Endothelial cell of umbilical vein (primary cell): Measurements from ENCODE around the gene MRPL54. TPM values are rescaled to one million over a fixed set of nuclear protein-coding genes. Genes with fewer than 3 reads are reported as not detected.

Experiments used
- BruUV-seq: library from RNA; stranded (reverse); fragments of 400-500 nt; replicated peaks from 2 replicates; lab custom pipeline; 2021; lab: Mats Ljungman, UMichigan
- CTCF ChIA-PET: fragments of 300-600, 350-600 bp; sonication (Branson Sonifier 250); formaldehyde crosslinking; loops from one replicate; lab custom pipeline; 2021; ENCODE audit warnings: antibody characterized with exemption, inconsistent platforms; lab: Charles Lee
- POLR2A ChIA-PET: fragments of 300-600, 350-600 bp; sonication (Branson Sonifier 250); formaldehyde crosslinking; loops from one replicate; lab custom pipeline; 2021; ENCODE audit warnings: antibody characterized with exemption, inconsistent platforms; lab: Charles Lee
- DNase-seq: peaks from one replicate; pipeline ENCODE4 v3.0.0-alpha.2; 2011; ENCODE audit warnings: low read depth, low spot score
- FAIRE-seq: peaks from 2 replicates; lab custom pipeline; 2011; peaks lifted over from hg19 to GRCh38; lab: Jason Lieb, UNC
- H2AFZ ChIP-seq: 2 replicates; pipeline ENCODE4 v1.6.0; 2012; ENCODE audit warnings: low read depth, low read length, control low read depth, inconsistent platforms
- H3K27ac ChIP-seq: 2 replicates; pipeline ENCODE4 v1.5.1; 2011; ENCODE audit warnings: low read depth, mild to moderate bottlenecking, control low read depth, low read length, moderate library complexity; ENCODE audit not compliant: insufficient read depth
- H3K27me3 ChIP-seq, 2 experiments: 2 replicates each; pipeline versions ENCODE4 v1.6.0 to v1.6.1; 2011; ENCODE audit warnings: low read length in 2 of 2, mixed read lengths in 1 of 2; ENCODE audit not compliant: control insufficient read depth in 2 of 2, insufficient read depth in 2 of 2
- H3K36me3 ChIP-seq, 2 experiments: 2 replicates in 1 of 2; 3 replicates in 1 of 2; pipeline ENCODE4 v1.5.1; 2011; ENCODE audit warnings: low read length in 2 of 2, mild to moderate bottlenecking in 1 of 2, moderate library complexity in 1 of 2; ENCODE audit not compliant: control insufficient read depth in 2 of 2, insufficient read depth in 2 of 2; ENCODE audit errors: extremely low read depth in 1 of 2
- H3K4me1 ChIP-seq: 3 replicates; pipeline ENCODE4 v1.5.1; 2011; ENCODE audit warnings: mild to moderate bottlenecking, low read length; ENCODE audit not compliant: control insufficient read depth, insufficient read depth; ENCODE audit errors: extremely low read depth
- H3K4me2 ChIP-seq: 2 replicates; pipeline ENCODE4 v1.6.1; 2011; ENCODE audit warnings: low read length, control low read depth, mixed read lengths; ENCODE audit not compliant: insufficient read depth
- H3K4me3 ChIP-seq, 3 experiments: fragments of 200-600 bp in 1 of 3; sonication (generic), shearing (Covaris generic) in 1 of 3; replicated peaks in 1 of 3; 2 replicates each; pipeline ENCODE4 v1.5.1; 2011 to 2016; ENCODE audit warnings: control low read depth in 3 of 3, low read length in 3 of 3, mild to moderate bottlenecking in 2 of 3, inconsistent platforms in 1 of 3, low read depth in 1 of 3, moderate library complexity in 1 of 3; ENCODE audit not compliant: insufficient read depth in 1 of 3
- H3K79me2 ChIP-seq: 2 replicates; pipeline ENCODE4 v1.6.0; 2012; ENCODE audit warnings: low read length, inconsistent platforms; ENCODE audit not compliant: control insufficient read depth, insufficient read depth
- H3K9ac ChIP-seq: replicated peaks from 2 replicates; pipeline ENCODE3; 2011; ENCODE audit warnings: low read length, control low read depth; ENCODE audit not compliant: insufficient read depth; ENCODE audit errors: extremely low read depth
- H3K9me1 ChIP-seq: replicated peaks from 3 replicates; pipeline ENCODE4 v1.6.0; 2011; ENCODE audit warnings: mild to moderate bottlenecking, low read length; ENCODE audit not compliant: control insufficient read depth, insufficient read depth; ENCODE audit errors: extremely low read depth
- H3K9me3 ChIP-seq: replicated peaks from 2 replicates; pipeline ENCODE4 v1.5.1; 2012; ENCODE audit warnings: low read length, inconsistent platforms; ENCODE audit not compliant: control insufficient read depth, insufficient read depth
- H4K20me1 ChIP-seq: replicated peaks from 2 replicates; pipeline ENCODE3; 2011; ENCODE audit warnings: mild to moderate bottlenecking, low read length; ENCODE audit not compliant: control insufficient read depth, insufficient read depth; ENCODE audit errors: extremely low read depth
- EZH2 ChIP-seq: IDR thresholded peaks from 2 replicates; pipeline ENCODE4 v1.6.1; 2012; ENCODE audit warnings: borderline replicate concordance, low read depth, mild to moderate bottlenecking, moderate library complexity, low read length, inconsistent platforms; ENCODE audit not compliant: severe bottlenecking
- FOS ChIP-seq: IDR thresholded peaks from 2 replicates; pipeline ENCODE4 v1.6.1; 2011; ENCODE audit warnings: mild to moderate bottlenecking, low read length, moderate library complexity, borderline replicate concordance; ENCODE audit not compliant: insufficient read depth
- GATA2 ChIP-seq: IDR thresholded peaks from 2 replicates; pipeline ENCODE4 v1.7.0; 2011; ENCODE audit warnings: low read depth, mild to moderate bottlenecking, moderate library complexity, mixed read lengths, low read length; ENCODE audit not compliant: insufficient read length, insufficient read depth
- JUN ChIP-seq: IDR thresholded peaks from 2 replicates; pipeline ENCODE4 v1.6.1; 2011; ENCODE audit warnings: borderline replicate concordance, low read depth; ENCODE audit not compliant: insufficient read length, insufficient read depth
- MYC ChIP-seq: IDR thresholded peaks from one replicate; pipeline ENCODE4 v1.6.1; 2011; ENCODE audit warnings: mild to moderate bottlenecking, low read depth, low read length
- POLR2A ChIP-seq: IDR thresholded peaks from 2 replicates; pipeline ENCODE4 v1.6.1; 2012; ENCODE audit warnings: low read depth, mild to moderate bottlenecking, control low read depth, low read length
- POLR2AphosphoS5 ChIP-seq: IDR thresholded peaks from 2 replicates; pipeline ENCODE4 v1.6.1; 2012; ENCODE audit warnings: low read depth, mild to moderate bottlenecking, control low read depth, low read length, moderate library complexity; ENCODE audit not compliant: insufficient read depth
- dilution Hi-C: fragments of 300-500 bp; cut with MboI; formaldehyde crosslinking; loops from one replicate; pipeline ENCODE4 v1.15.0; 2019; ENCODE audit warnings: low sequenced_read_pairs; ENCODE audit not compliant: extremely low pct_ligation_motif_present
- intact Hi-C: fragments of 100-400 bp; cut with micrococcal nuclease; formaldehyde crosslinking; loops from one replicate; pipeline ENCODE4 v1.10.0; 2022
- polyA plus RNA-seq, 4 experiments: library from polyadenylated mRNA; depleted of rRNA in 3 of 4; stranded (reverse) in 3 of 4; unstranded in 1 of 4; fragments of >200 nt; gene quantifications; 2 replicates each; pipeline versions ENCODE4 v1.2.1 to v1.2.3, GENCODE V29; 2011 to 2012; ENCODE audit warnings: missing spikeins in 1 of 4
- total RNA-seq: library from RNA; stranded (reverse); gene quantifications from 2 replicates; pipeline ENCODE4 v1.2.3, GENCODE V29; 2021
- TF ChIP-seq, protein P1 (sequence below), 2 donors: IDR thresholded peaks; 1 replicate in 1 of 2; 2 replicates in 1 of 2; pipeline ENCODE4 v1.5.1; 2011; ENCODE audit warnings: low read length in 2 of 2, mild to moderate bottlenecking in 2 of 2, moderate library complexity in 2 of 2, control low read depth in 1 of 2, inconsistent platforms in 1 of 2, low read depth in 1 of 2; ENCODE audit not compliant: insufficient read depth in 1 of 2; ENCODE audit errors: extremely low read depth in 1 of 2
- TF ChIP-seq, protein P2 (sequence below): IDR thresholded peaks from 2 replicates; pipeline ENCODE4 v1.6.1; 2011; ENCODE audit not compliant: insufficient read depth, insufficient read length

Gene MRPL54
- total and polyA plus RNA-seq, 2 donors (not counting 3 experiments of a cell fraction or from before 2014, with no cell fraction given): 76.3 to 93.1 TPM

DNA sequence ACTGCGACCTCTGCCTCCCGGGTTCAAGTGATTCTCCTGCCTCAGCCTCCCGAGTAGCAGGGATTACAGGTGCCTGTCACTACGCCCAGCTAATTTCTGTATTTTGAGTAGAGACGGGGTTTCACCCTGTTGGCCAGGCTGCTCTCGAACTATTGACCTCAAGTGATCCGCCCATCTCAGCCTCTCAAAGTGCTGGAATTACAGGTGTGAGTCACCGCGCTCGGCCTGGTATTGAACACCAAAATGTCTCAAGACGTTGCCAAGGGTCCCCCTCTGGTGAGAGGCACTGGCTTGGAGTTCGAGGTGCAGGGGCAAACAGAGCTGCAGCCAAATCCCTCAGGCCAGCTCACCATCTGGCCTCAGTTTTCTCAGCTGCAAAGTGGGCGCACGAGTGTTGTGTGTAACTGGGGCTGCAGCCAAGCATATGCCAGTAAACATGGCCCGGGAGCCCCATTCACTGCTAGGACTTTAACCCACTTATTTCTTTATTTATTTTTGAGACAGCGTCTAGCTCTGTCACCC, 46.3 kb upstream of the MRPL54 start:
- Histone ChIP-seq H3K9me3 (no peaks in the 10 kb centered on the region), H3K4me1 (no peaks in the 10 kb centered on the region), H3K27ac (no peak overlapping the region), H3K4me2 (no peak overlapping the region), H3K79me2 (no peaks in the 10 kb centered on the region), H4K20me1 (no peaks in the 10 kb centered on the region), H3K9me1 (no peaks in the 10 kb centered on the region), H2AFZ (no peak overlapping the region), H3K36me3 (no peaks in the 10 kb centered on the region), H3K27me3 (peaks cover 3 to 6% of the 10 kb centered on the region in 2 experiments), H3K9ac (no peak overlapping the region), H3K4me3 (no peak overlapping the region)
- DNase-seq (no peak), FAIRE-seq (no peak)
- TF ChIP-seq POLR2A (no peak), EZH2 (no peak), JUN (no peak), GATA2 (no peak), POLR2AphosphoS5 (no peak), FOS (no peak)
- intact Hi-C loops (no loop called here), dilution Hi-C loops (no loop called here)
- ChIA-PET CTCF (interaction anchor here (1.1 to 1.3 kb wide), 2 partner anchors 10 to 16 kb away, joined by 3 read pairs; no protein-coding TSS in a partner anchor), POLR2A (interaction anchor here (0.7 kb wide), 1 partner anchor 656 kb away, joined by 3 read pairs; no protein-coding TSS in a partner anchor)
- BruUV-seq: no TSS peak

DNA sequence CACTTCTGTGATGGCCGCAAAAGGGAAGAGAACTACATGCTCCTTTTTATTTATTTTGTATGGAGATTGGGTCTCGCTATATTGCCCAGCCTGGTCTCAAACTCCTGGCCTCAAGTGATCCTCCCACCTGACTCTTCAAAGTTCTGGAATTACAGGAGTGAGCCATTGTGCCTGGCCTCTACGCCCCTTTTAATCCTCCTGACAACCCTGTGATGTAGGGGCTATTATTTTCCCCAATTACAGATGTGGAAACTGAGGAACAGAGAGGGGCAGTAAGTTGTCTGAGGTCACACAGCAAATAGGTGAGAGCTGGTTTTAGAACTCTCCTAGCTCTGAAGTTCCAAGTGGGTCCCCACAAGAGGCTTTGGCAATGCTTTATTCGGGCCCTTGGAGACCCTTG, 42.6 kb upstream of the MRPL54 start:
- dilution Hi-C loops: no loop called here
- Histone ChIP-seq H4K20me1 (no peaks in the 10 kb centered on the region), H3K9me1 (no peaks in the 10 kb centered on the region), H3K4me1 (no peaks in the 10 kb centered on the region), H3K79me2 (no peaks in the 10 kb centered on the region), H3K27me3 (peaks cover 16 to 27% of the 10 kb centered on the region in 2 experiments), H3K9me3 (no peaks in the 10 kb centered on the region), H3K36me3 (no peaks in the 10 kb centered on the region), H3K27ac (no peak overlapping the region), H2AFZ (no peak overlapping the region), H3K9ac (no peak overlapping the region), H3K4me3 (no peak overlapping the region), H3K4me2 (no peak overlapping the region)
- CTCF ChIA-PET: interaction anchor here (1.0 kb wide), 1 partner anchor 102 kb away, joined by 4 read pairs; no protein-coding TSS in a partner anchor
- BruUV-seq: no TSS peak
- DNase-seq: no peak
- TF ChIP-seq FOS (no peak), EZH2 (no peak), JUN (no peak), POLR2AphosphoS5 (no peak), MYC (no peak), GATA2 (no peak), POLR2A (no peak)
- TF ChIP-seq, protein P1, sequence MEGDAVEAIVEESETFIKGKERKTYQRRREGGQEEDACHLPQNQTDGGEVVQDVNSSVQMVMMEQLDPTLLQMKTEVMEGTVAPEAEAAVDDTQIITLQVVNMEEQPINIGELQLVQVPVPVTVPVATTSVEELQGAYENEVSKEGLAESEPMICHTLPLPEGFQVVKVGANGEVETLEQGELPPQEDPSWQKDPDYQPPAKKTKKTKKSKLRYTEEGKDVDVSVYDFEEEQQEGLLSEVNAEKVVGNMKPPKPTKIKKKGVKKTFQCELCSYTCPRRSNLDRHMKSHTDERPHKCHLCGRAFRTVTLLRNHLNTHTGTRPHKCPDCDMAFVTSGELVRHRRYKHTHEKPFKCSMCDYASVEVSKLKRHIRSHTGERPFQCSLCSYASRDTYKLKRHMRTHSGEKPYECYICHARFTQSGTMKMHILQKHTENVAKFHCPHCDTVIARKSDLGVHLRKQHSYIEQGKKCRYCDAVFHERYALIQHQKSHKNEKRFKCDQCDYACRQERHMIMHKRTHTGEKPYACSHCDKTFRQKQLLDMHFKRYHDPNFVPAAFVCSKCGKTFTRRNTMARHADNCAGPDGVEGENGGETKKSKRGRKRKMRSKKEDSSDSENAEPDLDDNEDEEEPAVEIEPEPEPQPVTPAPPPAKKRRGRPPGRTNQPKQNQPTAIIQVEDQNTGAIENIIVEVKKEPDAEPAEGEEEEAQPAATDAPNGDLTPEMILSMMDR (IDR thresholded peaks at IDR 0.05; ENCODE audit: extremely low read depth in 1 of 2, insufficient read depth in 1 of 2, low read depth in 1 of 2, low read length in 2 of 2): no peak
- TF ChIP-seq, protein P2, sequence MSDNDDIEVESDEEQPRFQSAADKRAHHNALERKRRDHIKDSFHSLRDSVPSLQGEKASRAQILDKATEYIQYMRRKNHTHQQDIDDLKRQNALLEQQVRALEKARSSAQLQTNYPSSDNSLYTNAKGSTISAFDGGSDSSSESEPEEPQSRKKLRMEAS: no peak
- intact Hi-C loops: no loop called here
- FAIRE-seq: no peak
- POLR2A ChIA-PET: no interaction called here
